Sigmoid colon (tissue), 4 donors: Measurements from ENCODE around the gene NCKAP5.

ENCODE experiments used
- POLR2A ChIP-seq, 2 donors: fragments of 450-650 bp; IDR thresholded peaks; one replicate each; pipeline ENCODE4 v1.6.1; 2016; ENCODE audit warnings: antibody characterized with exemption in 2 of 2, mild to moderate bottlenecking in 2 of 2, moderate library complexity in 2 of 2
- POLR2AphosphoS5 ChIP-seq, 4 donors: sonication (generic); formaldehyde crosslinking; IDR thresholded peaks; one replicate each; pipeline ENCODE4 v1.6.1; 2017; ENCODE audit warnings: antibody characterized with exemption in 4 of 4
- TF ChIP-seq, protein P1 (sequence below), 4 experiments: fragments of 450-650 bp in 3 of 4; fragments of 200-600 bp in 1 of 4; IDR thresholded peaks; one replicate each; pipeline ENCODE4 v1.5.1; 2016 to 2019; ENCODE audit warnings: antibody characterized with exemption in 4 of 4, mild to moderate bottlenecking in 3 of 4, moderate library complexity in 2 of 4

DNA sequence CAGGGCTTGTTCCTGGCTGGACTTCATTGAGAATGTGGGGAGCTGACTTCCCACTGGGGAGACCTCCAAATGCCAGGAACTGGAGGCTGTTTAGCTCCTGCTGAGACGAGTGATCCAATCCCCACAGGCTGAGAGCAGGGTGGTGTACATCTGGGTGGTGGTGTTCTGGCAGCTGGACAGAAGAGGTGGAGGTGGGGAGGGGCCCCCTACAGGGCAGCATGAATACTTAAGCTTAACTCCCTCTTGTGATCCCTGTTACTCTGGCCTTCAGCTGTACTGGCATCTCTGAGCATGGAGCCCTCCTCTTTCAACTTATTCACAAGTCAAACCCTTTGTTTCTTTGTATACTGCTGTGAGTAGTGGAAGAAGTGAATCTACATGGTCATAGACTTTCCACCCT is 730.5 kb downstream of the NCKAP5 start:
- TF ChIP-seq, protein P1, sequence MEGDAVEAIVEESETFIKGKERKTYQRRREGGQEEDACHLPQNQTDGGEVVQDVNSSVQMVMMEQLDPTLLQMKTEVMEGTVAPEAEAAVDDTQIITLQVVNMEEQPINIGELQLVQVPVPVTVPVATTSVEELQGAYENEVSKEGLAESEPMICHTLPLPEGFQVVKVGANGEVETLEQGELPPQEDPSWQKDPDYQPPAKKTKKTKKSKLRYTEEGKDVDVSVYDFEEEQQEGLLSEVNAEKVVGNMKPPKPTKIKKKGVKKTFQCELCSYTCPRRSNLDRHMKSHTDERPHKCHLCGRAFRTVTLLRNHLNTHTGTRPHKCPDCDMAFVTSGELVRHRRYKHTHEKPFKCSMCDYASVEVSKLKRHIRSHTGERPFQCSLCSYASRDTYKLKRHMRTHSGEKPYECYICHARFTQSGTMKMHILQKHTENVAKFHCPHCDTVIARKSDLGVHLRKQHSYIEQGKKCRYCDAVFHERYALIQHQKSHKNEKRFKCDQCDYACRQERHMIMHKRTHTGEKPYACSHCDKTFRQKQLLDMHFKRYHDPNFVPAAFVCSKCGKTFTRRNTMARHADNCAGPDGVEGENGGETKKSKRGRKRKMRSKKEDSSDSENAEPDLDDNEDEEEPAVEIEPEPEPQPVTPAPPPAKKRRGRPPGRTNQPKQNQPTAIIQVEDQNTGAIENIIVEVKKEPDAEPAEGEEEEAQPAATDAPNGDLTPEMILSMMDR (IDR thresholded peaks at IDR 0.05) = no peak
- TF ChIP-seq POLR2AphosphoS5 (IDR thresholded peaks at IDR 0.05) (no peak), POLR2A (IDR thresholded peaks at IDR 0.05) (no peak)
